Activated CD4-positive, alpha-beta T cell treated with anti-CD3 and anti-CD28 coated beads, Interleukin-2, Interleukin-4, amounts not matched to agents 100 ng/mL and 50 ng/mL, durations not matched to agents 16 hours and 8 hours (primary cell): ENCODE data around the gene POLH.
A peak's percentile ranks its signal among the peaks of the same experiment; 100 is the strongest.

Source experiments
- DNase-seq: peaks from one replicate; pipeline ENCODE4 v3.0.0-alpha.2; 2020; ENCODE audit warnings: low spot score

POLH gene

DNA sequence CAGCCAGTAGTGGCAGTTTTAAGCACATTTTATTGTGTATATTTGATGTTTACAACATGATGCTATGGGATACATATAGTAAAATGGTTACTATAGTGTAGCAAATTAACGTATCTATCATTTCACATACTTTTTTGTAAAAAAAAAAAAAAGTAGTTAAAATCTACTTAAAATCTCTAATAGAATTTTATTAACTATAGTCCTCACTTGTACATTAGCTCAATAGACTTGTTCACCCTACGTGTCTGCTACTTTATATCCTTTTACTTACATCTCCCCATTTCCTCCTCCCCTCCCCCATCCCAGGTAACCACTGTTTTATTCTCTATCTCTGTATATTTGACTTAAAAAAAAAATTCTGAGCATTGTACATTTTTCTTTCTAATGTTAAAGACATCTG lies 30.0 kb downstream of the POLH start:
- no peak for DNase-seq

DNA sequence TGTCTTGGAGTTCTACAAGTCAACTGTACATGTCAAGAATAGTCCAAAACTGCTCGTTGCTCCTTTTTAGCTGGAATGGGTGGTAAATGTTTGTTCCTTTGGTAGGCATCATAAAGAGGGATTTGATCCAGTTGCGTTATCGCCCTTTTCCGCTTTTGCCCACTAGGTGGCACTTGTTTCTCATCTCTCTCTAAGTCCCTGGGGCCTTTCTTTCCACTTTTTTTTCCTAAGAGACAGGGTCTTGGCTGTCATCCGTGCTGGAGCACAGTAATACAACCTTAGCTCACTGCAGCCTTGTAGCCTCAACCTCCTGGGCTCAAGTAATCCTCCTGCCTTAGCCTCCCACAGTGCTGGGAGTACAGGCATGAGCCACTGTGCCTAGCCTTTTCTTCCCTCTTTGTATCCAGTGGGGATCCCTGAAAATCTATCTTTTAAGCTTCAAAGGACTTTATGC lies 32.4 kb downstream of the POLH start:
- peak; percentile 48 for DNase-seq

DNA sequence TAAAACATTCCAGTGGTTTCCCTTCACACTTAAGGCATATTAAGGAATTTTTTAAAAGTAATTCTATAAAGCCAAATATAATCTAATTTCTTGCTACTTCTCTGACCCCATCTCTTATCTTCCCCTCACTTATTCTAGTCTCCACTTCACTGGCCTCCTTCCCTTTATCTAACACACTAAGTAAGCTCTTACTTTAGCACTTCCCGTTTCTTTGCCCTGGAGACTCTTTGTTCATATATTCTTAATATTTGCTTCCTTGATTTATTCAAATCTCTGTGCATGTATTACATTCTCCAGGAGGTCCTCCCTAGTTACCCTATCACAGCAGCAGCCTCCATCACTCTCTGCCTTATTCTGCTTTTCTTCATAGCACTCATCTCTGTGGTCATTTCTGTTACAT lies 32.8 kb downstream of the POLH start:
- no peak for DNase-seq

GRCh38 chr6:43609402-43609801 lies 33.4 kb downstream of the POLH start:
- DNase-seq: no peak

GRCh38 chr6:43610431-43610830 lies 34.4 kb downstream of the POLH start:
- no peak for DNase-seq

DNA sequence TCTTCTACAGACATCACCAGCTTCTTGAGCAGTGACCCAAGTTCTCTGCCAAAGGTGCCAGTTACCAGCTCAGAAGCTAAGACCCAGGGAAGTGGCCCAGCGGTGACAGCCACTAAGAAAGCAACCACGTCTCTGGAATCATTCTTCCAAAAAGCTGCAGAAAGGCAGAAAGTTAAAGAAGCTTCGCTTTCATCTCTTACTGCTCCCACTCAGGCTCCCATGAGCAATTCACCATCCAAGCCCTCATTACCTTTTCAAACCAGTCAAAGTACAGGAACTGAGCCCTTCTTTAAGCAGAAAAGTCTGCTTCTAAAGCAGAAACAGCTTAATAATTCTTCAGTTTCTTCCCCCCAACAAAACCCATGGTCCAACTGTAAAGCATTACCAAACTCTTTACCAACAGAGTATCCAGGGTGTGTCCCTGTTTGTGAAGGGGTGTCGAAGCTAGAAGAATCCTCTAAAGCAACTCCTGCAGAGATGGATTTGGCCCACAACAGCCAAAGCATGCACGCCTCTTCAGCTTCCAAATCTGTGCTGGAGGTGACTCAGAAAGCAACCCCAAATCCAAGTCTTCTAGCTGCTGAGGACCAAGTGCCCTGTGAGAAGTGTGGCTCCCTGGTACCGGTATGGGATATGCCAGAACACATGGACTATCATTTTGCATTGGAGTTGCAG lies 37.9 kb downstream of the POLH start:
- DNase-seq: no peak

DNA sequence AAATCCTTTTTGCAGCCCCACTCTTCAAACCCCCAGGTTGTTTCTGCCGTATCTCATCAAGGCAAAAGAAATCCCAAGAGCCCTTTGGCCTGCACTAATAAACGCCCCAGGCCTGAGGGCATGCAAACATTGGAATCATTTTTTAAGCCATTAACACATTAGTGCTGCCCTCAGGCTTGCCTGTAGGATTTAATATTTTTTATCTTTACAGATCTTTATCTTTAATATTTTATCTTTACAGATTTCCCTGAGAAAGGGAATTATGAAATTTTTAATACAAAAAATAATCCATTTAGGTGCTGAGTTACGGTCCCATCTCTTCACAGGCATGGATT lies 38.4 kb downstream of the POLH start:
- DNase-seq: no peak

GRCh38 chr6:43616725-43617472 lies 40.9 kb downstream of the POLH start:
- no peak for DNase-seq

GRCh38 chr6:43621078-43621835 lies 45.3 kb downstream of the POLH start:
- no peak for DNase-seq

DNA sequence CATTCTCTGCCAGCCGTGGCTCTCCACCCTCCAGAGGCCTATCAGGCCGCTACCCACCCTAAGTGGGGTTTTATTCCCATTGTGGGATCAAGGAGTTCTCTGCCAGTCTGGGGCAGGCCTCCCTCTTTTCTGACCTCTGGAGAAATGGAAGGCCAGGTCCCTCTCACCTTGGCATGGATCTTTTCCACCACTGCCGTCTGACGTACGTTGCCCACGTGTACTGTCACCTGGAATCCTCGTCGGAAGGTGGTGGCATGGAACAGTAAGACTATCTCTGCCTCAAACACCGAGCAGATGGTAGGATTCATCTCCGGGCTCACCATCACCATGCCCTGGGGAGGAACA lies 45.8 kb downstream of the POLH start:
- no peak for DNase-seq

- DNase-seq: no peak
These were observed 46.6 kb downstream of the POLH start for GRCh38 chr6:43622541-43622940.

DNA sequence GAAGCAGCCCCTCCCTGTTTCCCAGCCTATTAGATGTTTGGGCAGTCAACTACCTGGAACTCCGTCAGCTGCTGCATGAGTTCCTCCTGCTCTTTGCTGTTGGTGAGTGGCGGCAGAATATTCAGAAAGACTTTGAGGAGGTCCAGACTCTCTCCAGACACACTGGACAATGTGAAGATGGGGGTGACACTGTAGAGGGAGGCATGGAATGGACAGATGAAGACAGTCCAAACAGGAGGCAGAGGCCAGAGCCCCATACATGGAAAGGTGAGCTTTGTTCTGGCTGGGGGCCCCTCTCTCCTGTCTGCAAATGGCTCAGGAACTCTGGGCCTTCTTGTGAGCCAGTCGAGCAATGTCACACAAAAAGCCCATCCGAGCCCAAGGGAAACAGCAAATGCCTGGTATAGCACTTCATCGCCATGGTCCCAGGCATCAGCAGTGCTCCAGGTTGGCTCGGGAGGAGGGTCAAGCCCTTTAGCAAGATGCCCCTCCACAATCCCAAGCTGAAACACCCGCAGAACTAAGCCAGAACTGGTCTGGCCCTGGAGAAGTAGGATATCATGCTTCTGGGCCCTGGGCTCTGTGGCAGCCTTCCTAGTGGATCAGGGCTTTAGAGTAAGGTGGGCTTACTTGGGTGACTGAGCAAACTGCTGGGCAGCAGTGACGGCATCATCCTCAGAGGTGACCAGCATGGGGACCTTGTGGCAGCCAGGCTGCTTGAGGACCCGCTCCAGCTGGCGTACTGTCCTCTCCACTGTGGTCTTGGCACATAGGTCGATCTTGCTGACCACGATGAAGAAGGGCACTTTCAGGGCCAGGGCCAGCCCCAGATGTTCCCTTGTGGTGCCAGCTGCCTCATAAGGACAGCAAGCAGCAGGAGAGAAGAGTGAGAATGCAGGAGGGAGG lies 48.1 kb downstream of the POLH start:
- DNase-seq: no peak

- DNase-seq: no peak
These were observed 48.9 kb downstream of the POLH start for GRCh38 chr6:43624786-43625288.

DNA sequence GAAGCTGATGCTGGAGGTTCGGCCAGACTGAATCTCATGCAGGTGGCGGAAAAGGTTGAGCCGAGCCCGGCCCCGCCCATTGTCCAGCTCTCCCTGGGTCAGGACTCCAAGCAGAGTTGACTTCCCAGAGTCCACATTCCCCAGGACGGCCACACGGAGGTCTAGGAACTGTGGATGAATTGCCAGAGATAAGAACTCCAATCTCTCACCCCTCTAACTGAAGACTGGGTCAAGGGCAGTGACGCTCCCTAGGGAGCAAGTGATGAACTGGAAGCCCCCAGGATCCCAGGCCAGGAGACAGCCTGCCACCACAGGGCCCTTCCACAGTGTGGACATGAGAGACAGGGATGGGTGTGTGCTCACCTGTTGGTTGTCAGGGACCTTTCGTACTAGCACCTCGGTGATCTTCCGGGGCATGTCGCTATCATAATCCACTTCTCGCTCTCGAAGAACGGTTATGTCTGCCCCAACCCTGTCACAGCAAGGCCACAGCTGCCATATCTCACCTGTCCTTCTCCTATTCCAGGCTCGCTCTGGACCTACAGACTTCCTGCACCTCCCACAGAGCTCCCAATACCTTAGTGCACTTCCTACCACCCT lies 49.5 kb downstream of the POLH start:
- DNase-seq: no peak

DNA sequence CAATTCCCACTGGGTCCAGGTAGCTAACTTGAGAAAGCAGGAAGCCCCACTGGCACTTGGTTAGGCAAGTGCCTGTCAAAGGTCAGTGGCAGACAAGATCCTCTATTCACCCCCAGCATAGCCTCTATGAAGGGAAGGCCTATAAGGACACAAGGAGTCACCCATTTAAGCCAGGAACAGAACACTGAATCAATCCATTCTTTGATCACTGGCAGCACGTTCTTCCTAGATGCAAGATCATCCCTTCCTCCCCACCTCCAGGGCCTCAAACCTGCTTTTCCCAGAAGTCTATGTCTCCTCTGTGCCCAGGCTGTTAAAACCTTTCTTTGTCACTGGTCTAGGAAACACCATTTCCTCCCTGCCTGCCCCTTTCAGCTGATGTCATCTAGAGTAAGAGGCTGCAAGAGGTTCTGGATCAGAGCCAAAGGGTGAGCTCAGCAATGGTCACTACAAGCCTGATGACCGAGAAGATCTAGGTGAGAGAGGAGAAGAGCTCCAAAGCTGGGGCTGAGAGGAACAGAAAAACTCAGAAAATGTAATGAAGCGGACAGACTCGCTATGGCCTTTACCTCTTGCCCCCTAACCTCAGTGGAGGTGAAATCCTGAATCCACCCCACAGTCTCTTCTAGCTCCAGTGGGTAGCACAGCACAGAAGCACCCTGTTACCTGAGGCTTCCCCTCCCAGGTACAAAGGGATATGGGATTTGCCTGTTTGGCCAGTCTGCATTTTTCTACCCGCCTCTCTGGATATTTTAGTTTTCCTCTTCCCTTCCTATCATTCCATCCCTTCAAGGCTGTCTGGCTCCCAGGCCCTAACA lies 51.2 kb downstream of the POLH start:
- peak; percentile 28 for DNase-seq

- DNase-seq: peak; percentile 58
These were observed 52.6 kb downstream of the POLH start for GRCh38 chr6:43628393-43629103.

- DNase-seq: peak; percentile 99
These were observed 53.1 kb downstream of the POLH start, which contains the start of gene GTPBP2 for GRCh38 chr6:43629104-43629504. TSS of gene GTPBP2 (minus strand) at chr6:43629264. CDS start at chr6:43629162, 102 bp downstream.

DNA sequence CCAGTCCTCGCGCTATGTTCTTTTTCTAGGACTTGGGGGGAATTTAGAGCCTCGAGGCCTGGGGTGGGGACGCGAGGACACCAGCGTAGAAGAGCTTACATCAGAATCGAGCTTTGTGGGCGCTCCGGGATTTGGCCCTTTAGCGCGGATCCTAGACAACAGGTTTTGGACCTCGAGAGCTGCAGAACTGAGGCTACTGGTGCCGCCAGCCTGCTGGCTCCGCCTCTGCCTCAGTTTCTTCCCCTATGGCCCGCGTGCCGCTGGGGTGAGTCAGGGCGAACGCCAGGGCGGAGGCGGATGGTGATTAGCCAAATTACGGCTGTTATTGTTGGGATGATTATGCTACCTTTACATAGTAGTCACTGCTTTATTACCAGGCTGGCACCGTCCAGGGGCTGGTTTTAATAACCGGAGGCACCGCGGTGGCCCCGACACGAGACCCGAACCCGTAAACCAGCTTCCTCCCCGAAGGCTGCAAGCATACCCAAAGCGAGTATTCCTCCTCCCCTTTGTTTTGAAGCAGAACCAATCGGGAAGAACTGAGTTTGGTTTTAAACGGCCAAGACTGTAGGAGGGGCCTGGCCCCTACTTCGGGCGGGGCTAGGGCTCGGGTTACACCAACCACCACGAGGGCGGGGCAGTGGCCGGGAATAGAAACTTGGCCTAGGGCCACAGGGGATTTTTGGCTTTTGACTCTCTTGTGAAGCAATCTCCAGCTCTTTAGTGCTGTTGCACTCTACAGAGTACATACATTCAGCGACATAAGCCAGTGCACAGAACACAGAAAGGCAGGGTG lies 53.7 kb downstream of the POLH start:
- DNase-seq: peak; percentile 95
